Astrocyte (in vitro differentiated cells and primary cell): Measurements from ENCODE around the gene OR1L8.

ENCODE experiments used
- EZH2 ChIP-seq: IDR thresholded peaks from 2 replicates; pipeline ENCODE4 v1.6.1; 2012; ENCODE audit warnings: mild to moderate bottlenecking, low read length, inconsistent platforms; ENCODE audit not compliant: insufficient read depth
- TF ChIP-seq, protein P1 (sequence below): IDR thresholded peaks from 2 replicates; pipeline ENCODE4 v1.5.1; 2011; ENCODE audit warnings: low read depth, mild to moderate bottlenecking, inconsistent platforms, low read length, moderate library complexity; ENCODE audit not compliant: insufficient read depth

DNA sequence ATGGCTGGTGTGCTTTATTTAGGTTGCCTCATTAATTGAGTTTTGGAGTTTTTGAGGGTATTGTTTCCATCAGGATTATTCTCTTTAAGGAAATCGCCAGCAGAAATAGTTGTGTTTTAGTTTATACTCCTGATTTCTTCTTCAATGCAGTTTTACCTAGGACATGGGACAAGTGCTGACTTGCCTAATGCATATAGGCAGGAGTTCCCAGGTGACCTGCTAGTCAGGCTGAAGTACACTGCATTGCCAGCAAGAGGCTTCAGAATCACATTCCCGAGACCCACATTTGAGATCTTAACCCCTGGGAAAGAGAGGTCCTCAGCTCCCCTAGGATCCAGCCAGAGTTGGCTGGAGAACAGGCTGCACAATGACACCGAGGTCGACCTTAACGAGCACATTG, 31.8 kb downstream of the OR1L8 start:
- TF ChIP-seq, protein P1, sequence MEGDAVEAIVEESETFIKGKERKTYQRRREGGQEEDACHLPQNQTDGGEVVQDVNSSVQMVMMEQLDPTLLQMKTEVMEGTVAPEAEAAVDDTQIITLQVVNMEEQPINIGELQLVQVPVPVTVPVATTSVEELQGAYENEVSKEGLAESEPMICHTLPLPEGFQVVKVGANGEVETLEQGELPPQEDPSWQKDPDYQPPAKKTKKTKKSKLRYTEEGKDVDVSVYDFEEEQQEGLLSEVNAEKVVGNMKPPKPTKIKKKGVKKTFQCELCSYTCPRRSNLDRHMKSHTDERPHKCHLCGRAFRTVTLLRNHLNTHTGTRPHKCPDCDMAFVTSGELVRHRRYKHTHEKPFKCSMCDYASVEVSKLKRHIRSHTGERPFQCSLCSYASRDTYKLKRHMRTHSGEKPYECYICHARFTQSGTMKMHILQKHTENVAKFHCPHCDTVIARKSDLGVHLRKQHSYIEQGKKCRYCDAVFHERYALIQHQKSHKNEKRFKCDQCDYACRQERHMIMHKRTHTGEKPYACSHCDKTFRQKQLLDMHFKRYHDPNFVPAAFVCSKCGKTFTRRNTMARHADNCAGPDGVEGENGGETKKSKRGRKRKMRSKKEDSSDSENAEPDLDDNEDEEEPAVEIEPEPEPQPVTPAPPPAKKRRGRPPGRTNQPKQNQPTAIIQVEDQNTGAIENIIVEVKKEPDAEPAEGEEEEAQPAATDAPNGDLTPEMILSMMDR, result no peak
- TF ChIP-seq EZH2, result no peak
